ENCODE measurements around the gene ZNF182. TPM values are rescaled to one million over a fixed set of nuclear protein-coding genes. Genes with fewer than 3 reads are reported as not detected.
"Not testable (repeated sequence)": the region's sequence is repeated elsewhere in the genome, so short reads cannot be mapped to it uniquely, and the experiment has no call there.

ZNF182 gene
- total RNA-seq, 1 donor from 2014 or later, result 2.8 TPM

- intact Hi-C loops (cut with DNase I); DNase-seq (ENCODE audit: low spot score): not testable (repeated sequence)
Measured at GRCh38 chrX:48006688-48007087, 2.9 kb upstream of the ZNF182 start, which contains the start of gene SPACA5. Gene SPACA5, plus strand, starts transcription at chrX:48006988. Its CDS starts 815 bp downstream, at chrX:48007803.

GRCh38 chrX:48003367-48003757, 427 bp downstream of the ZNF182 start:
- intact Hi-C loops (cut with DNase I), result no loop called here
- DNase-seq (ENCODE audit: low spot score), result no peak

- DNase-seq (ENCODE audit: low spot score), result no peak
- intact Hi-C loops (cut with DNase I), result no loop called here
Measured at GRCh38 chrX:48002929-48003328, 860 bp downstream of the ZNF182 start.

GRCh38 chrX:48002319-48002718, 1.5 kb downstream of the ZNF182 start:
- intact Hi-C loops (cut with DNase I), result no loop called here
- no peak for DNase-seq (ENCODE audit: low spot score)

GRCh38 chrX:48001260-48001659, 2.5 kb downstream of the ZNF182 start:
- no peak for DNase-seq (ENCODE audit: low spot score)
- intact Hi-C loops (cut with DNase I), result no loop called here

- no peak for DNase-seq (ENCODE audit: low spot score)
- intact Hi-C loops (cut with DNase I), result no loop called here
Measured at GRCh38 chrX:47992669-47993068, 11.1 kb downstream of the ZNF182 start.

- intact Hi-C loops (cut with DNase I), result no loop called here
- DNase-seq (ENCODE audit: low spot score), result no peak
Measured at GRCh38 chrX:47992095-47992380, 11.8 kb downstream of the ZNF182 start.

- no peak for DNase-seq (ENCODE audit: low spot score)
- intact Hi-C loops (cut with DNase I), result no loop called here
Measured at GRCh38 chrX:47991263-47992094, 12.3 kb downstream of the ZNF182 start.

DNA sequence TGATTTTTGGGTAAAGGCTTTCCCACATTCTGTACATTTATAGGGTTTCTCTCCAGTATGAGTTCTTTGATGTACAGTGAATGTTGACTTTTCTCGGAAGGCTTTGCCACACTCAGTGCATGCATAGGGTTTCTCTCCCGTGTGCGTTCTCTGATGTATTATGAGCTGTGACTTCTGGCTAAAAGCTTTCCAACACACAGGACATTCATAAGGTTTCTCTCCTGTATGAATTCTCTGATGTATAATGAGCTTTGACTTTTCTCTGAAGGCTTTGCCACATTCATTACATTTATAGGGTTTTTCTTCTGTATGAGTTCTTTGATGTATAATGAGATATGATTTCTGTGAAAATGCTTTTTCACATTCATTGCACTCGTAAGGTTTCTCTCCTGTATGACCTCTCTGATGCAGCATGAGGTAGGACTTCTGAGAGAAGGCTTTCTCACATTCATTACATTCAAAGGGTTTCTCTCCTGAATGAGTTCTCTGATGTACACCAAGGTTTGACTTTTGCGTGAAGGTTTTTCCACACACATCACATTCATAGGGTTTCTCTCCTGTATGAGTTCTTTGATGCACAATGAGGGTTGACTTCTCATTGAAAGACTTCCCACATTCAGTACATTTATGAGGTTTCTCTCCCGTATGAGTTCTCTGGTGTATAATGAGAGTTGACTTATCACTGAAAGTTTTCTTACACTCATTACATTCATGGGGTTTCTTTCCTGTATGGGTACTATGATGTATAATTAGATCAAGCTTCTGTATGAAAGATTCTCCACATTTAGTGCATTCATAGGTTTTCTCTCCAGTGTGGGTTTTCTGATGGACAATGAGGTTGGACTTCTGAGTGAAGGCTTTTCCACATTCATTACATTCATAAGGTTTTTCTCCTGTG, 27.3 kb downstream of the ZNF182 start:
- no peak for DNase-seq (ENCODE audit: low spot score)
- intact Hi-C loops (cut with DNase I), result no loop called here

- intact Hi-C loops (cut with DNase I), result no loop called here
- DNase-seq (ENCODE audit: low spot score), result no peak
Measured at GRCh38 chrX:47973235-47973634, 30.6 kb downstream of the ZNF182 start.

GRCh38 chrX:47965526-47965925, 38.3 kb downstream of the ZNF182 start:
- intact Hi-C loops (cut with DNase I); DNase-seq (ENCODE audit: low spot score): not testable (repeated sequence)

DNA sequence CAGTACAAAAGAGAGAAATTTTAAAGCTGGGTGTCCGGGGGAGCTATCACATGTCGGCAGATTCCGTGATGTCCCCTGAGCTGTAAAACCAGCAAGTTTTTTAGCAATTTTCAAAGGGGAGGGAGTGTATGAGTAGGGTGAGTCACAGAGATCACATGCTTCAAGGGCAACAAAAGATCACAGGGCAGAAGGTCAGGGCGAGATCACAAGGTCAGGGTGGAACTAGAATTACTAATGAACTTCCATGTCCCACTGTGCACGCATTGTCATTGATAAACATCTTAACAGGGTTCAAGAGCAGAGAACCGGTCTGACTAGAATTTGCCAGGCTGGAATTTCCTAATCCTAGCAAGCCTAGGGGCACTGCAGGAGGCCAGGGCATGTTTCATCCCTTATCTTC, 42.0 kb downstream of the ZNF182 start:
- intact Hi-C loops (cut with DNase I), result not testable (repeated sequence)

GRCh38 chrX:47960406-47960805, 43.4 kb downstream of the ZNF182 start:
- no peak for DNase-seq (ENCODE audit: low spot score)
- intact Hi-C loops (cut with DNase I), result no loop called here

More for the DNA sequence above, 42.0 kb downstream of the ZNF182 start:
- not testable (repeated sequence) for DNase-seq (ENCODE audit: low spot score)

DNA sequence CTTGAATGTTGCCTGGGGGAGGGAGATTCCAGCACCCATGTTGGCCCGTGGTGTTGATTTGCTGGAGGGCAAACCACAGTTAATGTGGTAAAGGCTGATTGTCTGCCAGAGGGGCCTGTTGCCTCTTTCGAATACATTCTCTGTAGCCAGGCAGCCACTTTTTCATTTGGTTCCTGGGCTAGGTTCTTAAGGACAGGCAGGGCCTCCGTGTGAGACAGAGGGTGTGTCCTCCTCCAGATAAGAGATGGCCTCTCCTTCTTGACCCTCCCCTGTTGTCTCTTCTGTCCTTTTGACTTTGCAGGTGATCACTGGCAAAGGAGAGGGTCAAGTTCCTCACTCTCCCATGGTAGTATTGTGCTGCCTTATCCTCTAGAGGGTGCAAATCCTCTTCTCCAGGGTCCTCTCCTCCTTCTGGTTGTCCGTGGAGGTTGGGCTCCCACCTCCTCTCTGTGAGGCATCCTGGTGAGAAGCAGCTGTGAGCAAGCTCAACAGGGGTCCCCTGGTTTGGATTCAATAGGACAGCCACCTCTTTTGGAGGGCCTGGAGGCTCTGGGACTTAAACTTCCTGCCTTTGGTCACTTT, 44.9 kb downstream of the ZNF182 start:
- intact Hi-C loops (cut with DNase I), result no loop called here
- DNase-seq (ENCODE audit: low spot score), result no peak

DNA sequence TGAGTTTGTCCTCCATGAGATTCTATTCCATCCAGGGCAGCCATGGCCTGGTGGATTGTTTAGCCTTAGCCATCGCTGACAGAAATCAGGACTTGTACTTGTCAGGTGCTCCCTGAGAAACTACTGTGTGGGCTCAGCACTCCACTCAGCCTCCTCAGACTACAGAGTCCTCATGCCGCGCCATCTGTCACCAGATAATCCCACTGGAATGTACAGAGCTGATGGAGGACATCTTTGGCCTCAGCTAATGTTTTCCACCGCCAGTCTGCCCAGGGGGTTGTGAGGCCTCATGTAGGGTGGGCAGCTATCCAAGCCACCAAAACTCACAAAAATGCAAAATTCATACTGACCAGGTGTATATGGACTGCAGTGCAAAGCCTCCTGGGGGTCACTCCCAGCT, 45.6 kb downstream of the ZNF182 start:
- intact Hi-C loops (cut with DNase I); DNase-seq (ENCODE audit: low spot score): not testable (repeated sequence)

DNA sequence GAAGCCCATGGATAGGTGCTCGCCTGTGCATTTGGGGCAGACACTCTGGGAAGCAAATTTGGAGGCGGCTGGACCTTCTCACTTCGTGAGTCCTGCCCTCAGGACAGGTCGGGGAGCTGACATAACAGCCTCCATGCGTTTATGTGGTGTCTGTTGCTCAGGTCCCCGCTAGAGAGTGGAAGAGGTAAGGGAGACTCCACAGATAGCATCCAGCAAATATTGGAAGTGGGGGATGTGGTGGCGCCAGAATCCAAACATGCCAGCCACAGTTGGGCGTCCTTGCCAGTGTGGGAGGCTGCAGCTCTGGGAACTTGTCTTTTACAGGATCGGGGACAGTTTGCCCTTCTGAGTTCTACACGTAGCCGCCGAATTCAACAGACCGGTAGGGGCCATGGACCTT, 47.8 kb downstream of the ZNF182 start:
- intact Hi-C loops (cut with DNase I), result no loop called here

DNA sequence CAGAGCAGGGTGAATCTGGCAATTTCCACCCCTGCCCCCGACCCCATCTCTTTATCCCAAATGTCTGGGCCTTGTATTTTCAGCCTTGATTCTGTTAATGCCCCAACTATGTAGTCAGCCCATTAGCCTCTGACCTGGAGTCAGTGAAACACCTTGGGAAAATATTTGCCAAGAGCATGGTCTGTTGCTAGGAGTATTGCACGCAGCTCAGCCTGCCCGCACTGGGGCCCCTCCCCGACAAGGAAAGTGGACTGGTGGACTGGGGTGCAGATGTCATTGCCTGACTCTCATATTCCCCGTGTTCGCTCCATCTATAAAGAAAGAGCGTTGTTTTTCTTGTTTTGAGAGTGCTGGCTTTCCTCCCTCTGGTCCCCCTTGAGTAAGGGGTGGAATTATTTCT, 48.5 kb downstream of the ZNF182 start:
- DNase-seq (ENCODE audit: low spot score); intact Hi-C loops (cut with DNase I): not testable (repeated sequence)

More for the DNA sequence above, 47.8 kb downstream of the ZNF182 start:
- DNase-seq (ENCODE audit: low spot score), result peak; percentile 43

- intact Hi-C loops (cut with DNase I), result no loop called here
- no peak for DNase-seq (ENCODE audit: low spot score)
Measured at GRCh38 chrX:47941423-47941822, 62.4 kb downstream of the ZNF182 start.

GRCh38 chrX:47940448-47940847, 63.3 kb downstream of the ZNF182 start:
- no peak for DNase-seq (ENCODE audit: low spot score)
- intact Hi-C loops (cut with DNase I), result no loop called here

DNA sequence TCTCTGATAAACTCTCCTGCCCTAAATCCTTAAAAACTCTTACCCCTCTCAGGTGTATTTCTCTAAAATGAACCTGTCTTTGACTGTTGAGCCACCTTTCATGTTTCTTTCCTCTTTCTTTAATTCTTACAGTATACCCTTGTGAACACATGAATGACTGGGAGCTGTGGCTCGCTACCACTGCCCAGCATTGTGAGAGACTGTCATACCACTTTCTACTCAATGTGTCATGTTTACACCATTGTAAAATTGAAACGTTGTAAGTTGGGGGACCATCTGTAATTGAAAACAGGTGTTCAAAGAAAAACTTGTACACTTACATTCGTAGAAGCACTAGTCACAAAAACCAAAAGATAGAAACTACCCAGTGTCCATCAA, 66.9 kb downstream of the ZNF182 start:
- DNase-seq (ENCODE audit: low spot score), result no peak
- intact Hi-C loops (cut with DNase I), result no loop called here
